ENCODE data around the gene ARHGAP42.
A peak's percentile ranks its signal among the peaks of the same experiment; 100 is the strongest.
"Not testable (repeated sequence)": the region's sequence is repeated elsewhere in the genome, so short reads cannot be mapped to it uniquely, and the experiment has no call there.

ARHGAP42 gene

GRCh38 chr11:100872951-100873740 is 186.1 kb downstream of the ARHGAP42 start:
- no peak for DNase-seq (ENCODE audit: low spot score)

DNA sequence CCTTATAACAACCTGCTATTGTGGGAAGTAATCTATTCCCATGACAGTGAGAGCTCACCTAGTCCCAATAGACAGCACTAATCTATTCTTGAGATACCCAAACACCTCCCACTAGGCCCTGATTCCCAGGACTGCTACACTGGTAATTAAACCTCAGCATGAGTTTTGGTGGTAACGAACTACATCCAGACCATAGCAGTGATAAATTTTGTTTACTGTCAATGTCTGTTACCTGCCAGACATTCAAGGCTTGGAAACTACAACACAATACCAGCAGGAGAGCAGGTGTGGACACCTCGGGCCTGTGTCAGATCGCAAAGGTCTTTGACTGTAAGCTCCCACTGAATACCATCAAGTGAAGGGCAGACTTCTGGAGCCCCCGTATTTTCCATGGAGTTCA is 187.1 kb downstream of the ARHGAP42 start:
- no peak for DNase-seq (ENCODE audit: low spot score)

- no peak for DNase-seq (ENCODE audit: low spot score)
These were observed 188.4 kb downstream of the ARHGAP42 start for GRCh38 chr11:100875521-100875869.

DNA sequence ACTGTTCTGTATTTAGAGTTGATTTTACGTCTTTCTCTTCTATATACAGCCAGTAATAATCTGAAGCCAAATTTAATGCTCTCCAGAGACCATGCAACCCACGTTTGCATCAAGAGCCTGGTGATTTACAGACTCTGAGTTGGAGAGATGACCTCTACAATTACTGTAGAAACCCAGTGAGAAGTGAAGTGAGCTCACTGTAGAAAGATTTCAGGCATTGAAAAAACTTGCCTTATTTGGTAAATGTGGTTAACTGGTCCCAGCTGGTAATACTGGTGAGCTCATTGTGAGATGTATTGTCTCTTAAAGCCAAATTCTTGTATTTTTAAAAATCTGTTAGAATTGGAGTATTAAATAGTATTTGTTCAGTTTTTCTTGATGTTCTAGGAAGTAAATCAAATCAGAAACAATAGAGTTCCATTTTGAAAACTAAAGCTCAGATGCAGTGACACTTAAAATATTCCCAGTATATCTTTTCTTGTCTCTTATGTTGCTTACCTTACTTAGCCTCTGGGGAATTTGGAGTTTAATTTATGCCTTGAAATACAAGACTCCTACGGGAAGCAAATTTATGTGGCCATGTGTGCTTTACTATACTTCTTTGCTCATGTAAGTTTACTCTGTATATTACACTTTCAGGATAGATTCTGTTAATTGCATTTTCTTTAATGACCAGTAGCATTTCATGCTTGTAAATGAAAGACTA is 189.9 kb downstream of the ARHGAP42 start:
- DNase-seq (ENCODE audit: low spot score): no peak

- no peak for DNase-seq (ENCODE audit: low spot score)
These were observed 191.4 kb downstream of the ARHGAP42 start for GRCh38 chr11:100878474-100878873.

GRCh38 chr11:100882957-100883356 is 195.9 kb downstream of the ARHGAP42 start:
- DNase-seq (ENCODE audit: low spot score): no peak

GRCh38 chr11:100883830-100884229 is 196.7 kb downstream of the ARHGAP42 start:
- no peak for DNase-seq (ENCODE audit: low spot score)

GRCh38 chr11:100887659-100888058 is 200.6 kb downstream of the ARHGAP42 start:
- no peak for DNase-seq (ENCODE audit: low spot score)

DNA sequence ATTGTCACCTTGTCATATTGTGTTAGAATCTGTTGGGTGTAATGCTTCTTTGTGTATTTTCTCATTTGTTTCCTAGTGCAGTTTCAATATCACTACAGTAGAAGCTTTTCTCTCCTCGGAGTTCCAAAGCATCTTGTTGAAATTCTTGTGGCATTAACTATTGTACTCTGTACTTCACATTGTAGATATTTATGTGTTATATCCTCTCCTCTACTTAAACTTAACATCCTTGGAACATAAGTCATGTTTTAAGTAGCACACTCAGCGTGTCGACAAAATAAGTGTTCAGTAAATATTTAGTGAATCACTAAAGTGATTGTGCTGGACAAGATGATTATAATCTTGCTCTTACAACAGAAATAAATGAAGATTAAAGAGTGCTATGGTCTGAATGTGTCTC is 201.7 kb downstream of the ARHGAP42 start:
- DNase-seq (ENCODE audit: low spot score): no peak

DNA sequence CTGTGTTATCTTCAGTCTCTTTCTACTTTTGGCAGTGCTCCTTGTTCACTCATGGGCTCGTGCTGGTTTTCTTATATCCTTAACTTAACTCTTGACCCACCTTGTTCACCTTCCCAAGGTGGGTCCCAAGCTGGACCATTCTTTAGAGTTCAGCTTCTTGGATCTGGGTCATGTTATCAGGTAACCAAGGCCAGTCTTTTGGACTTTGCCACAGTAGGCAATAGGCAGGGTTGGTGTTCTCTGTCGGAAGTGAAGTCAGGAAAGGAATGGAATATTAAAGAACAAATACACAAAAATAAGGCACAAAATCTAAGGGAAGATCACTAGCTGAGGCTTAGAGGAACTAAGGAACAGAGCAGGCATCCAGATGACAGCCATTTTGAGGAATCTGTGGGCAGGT is 202.7 kb downstream of the ARHGAP42 start:
- DNase-seq (ENCODE audit: low spot score): no peak

DNA sequence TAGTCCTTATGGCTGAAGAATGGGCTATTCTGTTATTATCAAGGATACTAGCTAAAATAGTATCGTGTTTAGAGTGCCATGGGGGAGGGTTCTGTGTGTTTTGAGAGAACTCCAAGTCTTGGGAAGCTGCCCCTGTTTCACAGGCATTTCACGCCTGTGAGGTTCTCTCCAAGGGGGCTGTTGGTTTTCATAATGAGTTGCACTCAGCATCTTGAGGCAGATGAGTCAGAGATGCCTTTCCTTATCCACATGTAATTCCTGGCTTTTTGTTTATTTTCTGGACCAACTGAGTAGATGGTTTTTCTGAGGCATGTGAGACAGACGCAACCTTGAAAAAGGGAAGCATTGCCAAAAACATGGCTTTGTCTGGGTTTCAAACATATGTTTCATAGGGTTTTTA is 203.7 kb downstream of the ARHGAP42 start:
- peak; percentile 4 for DNase-seq (ENCODE audit: low spot score)

DNA sequence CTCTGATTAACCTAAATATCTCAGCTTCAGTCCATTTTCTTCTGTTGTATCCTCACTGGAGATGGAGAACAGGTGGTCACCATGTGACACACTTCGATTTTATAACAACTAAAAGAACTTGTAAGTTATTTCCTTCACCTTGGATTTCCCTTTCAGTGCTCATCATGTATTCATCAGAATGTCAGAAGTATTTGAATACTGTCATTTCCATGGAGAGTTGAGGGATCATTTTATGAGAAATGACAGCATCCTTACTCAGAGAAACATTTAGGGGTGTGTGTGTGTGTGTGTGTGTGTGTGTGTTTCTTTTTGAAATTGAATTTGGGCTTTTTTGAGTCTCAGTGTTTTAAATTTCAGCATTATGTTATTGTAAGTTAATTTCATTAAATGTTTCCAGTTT is 205.8 kb downstream of the ARHGAP42 start:
- no peak for DNase-seq (ENCODE audit: low spot score)

DNA sequence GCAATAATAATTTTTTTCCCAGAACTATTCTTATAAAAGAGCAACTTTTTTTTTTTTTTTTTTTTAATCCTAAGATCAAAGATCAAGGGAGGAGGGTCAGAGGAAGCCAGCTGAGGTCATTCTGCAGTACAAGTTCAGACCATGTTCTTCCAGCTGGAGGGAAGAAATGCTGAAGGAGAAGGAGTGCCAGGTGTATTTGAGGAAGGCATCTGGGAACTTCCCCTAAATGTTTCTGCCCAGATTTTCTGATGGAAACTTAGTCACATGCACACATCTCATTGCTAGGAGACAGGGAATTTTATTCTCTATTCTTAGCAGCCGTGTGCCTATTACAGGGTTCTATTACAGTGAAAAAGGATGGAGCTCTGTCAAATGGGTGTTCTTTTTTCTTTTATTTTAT is 208.4 kb downstream of the ARHGAP42 start:
- no peak for DNase-seq (ENCODE audit: low spot score)

- not testable (repeated sequence) for DNase-seq (ENCODE audit: low spot score)
These were observed 208.9 kb downstream of the ARHGAP42 start for GRCh38 chr11:100895976-100896375.

DNA sequence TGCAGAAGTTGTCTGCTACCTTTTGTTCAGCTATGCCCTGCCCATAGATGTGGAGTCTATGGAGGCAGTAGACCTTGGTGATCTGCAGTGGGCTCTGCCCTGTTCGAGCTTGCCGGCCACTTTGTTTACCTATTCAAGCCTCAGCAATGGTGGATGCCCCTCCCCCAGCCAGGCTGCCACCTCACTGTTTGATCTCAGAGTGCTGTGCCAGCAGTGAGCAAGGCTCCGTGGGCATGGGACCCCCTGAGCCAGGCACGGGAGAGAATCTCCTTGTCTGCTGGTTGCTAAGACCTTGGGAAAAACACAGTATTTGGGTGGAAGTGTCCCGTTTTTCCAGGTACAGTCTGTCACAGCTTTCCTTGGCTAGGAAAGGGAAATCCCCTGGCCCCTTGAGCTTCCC is 214.4 kb downstream of the ARHGAP42 start:
- not testable (repeated sequence) for DNase-seq (ENCODE audit: low spot score)

GRCh38 chr11:100902454-100903141 is 215.5 kb downstream of the ARHGAP42 start:
- DNase-seq (ENCODE audit: low spot score): no peak

DNA sequence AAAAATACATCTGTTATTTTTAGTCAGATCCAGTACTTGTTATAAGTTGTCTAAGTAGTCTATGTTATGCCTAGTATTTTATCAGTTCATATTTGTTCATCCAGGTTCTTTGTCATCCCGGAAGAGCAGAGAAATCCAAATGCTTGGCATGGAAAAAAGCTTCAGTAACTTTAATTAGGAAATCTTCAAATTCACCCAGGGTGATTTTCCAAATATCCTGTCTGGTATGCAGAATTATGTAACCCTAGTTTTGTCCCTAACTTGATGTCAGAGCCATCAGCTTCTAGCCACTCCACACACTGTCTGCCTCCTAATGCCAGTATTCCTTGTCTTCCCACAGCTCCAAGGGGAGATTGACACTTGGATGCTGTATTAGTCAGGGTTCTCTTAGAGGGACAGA is 216.2 kb downstream of the ARHGAP42 start:
- DNase-seq (ENCODE audit: low spot score): no peak

GRCh38 chr11:100905684-100906083 is 218.6 kb downstream of the ARHGAP42 start:
- no peak for DNase-seq (ENCODE audit: low spot score)

GRCh38 chr11:100908746-100909145 is 221.7 kb downstream of the ARHGAP42 start:
- DNase-seq (ENCODE audit: low spot score): no peak

GRCh38 chr11:100910808-100911207 is 223.7 kb downstream of the ARHGAP42 start:
- no peak for DNase-seq (ENCODE audit: low spot score)

- no peak for DNase-seq (ENCODE audit: low spot score)
These were observed 227.5 kb downstream of the ARHGAP42 start for GRCh38 chr11:100914415-100915110.
